ENCODE results near the gene FTO. TPM values are rescaled to one million over a fixed set of nuclear protein-coding genes. Genes with fewer than 3 reads are reported as not detected.
"Not testable (repeated sequence)": the region's sequence is repeated elsewhere in the genome, so short reads cannot be mapped to it uniquely, and the experiment has no call there.

The FTO gene
- total and polyA plus RNA-seq, 2 donors from 2014 or later, result 22.3 to 116 TPM

DNA sequence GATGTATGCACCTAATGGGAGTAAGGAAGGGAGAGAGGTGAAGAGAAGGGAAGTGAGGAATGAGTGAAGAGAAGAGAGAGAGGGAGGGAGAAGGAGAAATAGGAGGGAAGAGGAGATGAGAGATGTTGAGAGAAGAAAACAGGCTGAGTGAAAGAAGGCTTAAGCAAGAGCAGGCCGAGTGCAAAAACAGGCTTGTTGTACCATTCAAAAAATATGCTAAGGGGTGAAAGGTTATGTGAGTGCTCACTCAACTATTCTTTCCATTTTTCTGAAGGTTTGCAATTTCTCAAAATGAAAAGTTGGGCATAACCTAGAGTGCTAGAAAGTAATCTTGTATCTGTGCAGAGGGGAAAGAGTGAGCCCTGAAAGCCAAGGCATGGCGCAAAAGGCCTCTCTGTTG lies 23.2 kb upstream of the FTO start:
- no peaks in the 10 kb centered on the region for H3K27me3 ChIP-seq (ENCODE audit: control insufficient read depth, insufficient read depth, low read length)
- H3K4me1 ChIP-seq (ENCODE audit: control insufficient read depth in 2 of 3, insufficient read depth in 2 of 3, low read depth in 1 of 3, low read length in 3 of 3), result no peaks in the 10 kb centered on the region
- H3K27ac ChIP-seq (ENCODE audit: low read depth in 2 of 2, low read length in 2 of 2), result no peak overlapping the region
- H3K9me3 ChIP-seq (ENCODE audit: control insufficient read depth in 2 of 3, insufficient read depth in 1 of 3, low read length in 3 of 3), result no peaks in the 10 kb centered on the region
- no peak overlapping the region for H3K9ac ChIP-seq (ENCODE audit: low read length in 3 of 3)
- peaks cover 0 to 3% (median 0%) of the 10 kb centered on the region in 3 donors for H3K36me3 ChIP-seq (ENCODE audit: control insufficient read depth in 2 of 3, insufficient read depth in 3 of 3, low read length in 3 of 3)
- DNase-seq (no peak), FAIRE-seq (no peak)
- TF ChIP-seq, protein P1, sequence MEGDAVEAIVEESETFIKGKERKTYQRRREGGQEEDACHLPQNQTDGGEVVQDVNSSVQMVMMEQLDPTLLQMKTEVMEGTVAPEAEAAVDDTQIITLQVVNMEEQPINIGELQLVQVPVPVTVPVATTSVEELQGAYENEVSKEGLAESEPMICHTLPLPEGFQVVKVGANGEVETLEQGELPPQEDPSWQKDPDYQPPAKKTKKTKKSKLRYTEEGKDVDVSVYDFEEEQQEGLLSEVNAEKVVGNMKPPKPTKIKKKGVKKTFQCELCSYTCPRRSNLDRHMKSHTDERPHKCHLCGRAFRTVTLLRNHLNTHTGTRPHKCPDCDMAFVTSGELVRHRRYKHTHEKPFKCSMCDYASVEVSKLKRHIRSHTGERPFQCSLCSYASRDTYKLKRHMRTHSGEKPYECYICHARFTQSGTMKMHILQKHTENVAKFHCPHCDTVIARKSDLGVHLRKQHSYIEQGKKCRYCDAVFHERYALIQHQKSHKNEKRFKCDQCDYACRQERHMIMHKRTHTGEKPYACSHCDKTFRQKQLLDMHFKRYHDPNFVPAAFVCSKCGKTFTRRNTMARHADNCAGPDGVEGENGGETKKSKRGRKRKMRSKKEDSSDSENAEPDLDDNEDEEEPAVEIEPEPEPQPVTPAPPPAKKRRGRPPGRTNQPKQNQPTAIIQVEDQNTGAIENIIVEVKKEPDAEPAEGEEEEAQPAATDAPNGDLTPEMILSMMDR (IDR thresholded peaks at IDR 0.05; ENCODE audit: borderline replicate concordance, extremely low read depth, insufficient read depth), result no peak
- intact Hi-C loops (cut with DNase I), result no loop called here
- no peak overlapping the region for H3K4me3 ChIP-seq (ENCODE audit: low read length in 3 of 3)

DNA sequence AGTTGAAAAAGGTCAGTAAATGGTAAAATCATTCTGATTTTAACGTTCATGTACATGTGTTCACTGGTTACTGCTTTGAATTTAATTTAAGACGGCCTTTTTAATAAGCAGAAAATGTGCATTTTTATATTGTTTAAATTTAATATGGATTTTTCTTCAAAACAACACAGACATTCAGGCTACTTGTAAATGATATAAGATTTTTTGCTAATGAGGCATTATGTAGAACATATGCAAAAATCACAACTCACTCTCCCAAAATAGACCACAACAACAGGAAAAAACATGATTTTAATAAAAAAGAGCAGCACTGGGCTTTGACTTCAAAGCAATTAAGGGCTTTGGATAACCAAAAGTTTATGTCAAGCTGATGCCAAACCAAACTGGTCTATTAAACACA lies 22.6 kb upstream of the FTO start:
- H3K9me3 ChIP-seq (ENCODE audit: control insufficient read depth in 2 of 3, insufficient read depth in 1 of 3, low read length in 3 of 3), result no peaks in the 10 kb centered on the region
- no peak overlapping the region for H3K9ac ChIP-seq (ENCODE audit: low read length in 3 of 3)
- H3K36me3 ChIP-seq (ENCODE audit: control insufficient read depth in 2 of 3, insufficient read depth in 3 of 3, low read length in 3 of 3), result peaks cover 0 to 3% (median 0%) of the 10 kb centered on the region in 3 donors
- intact Hi-C loops (cut with DNase I), result no loop called here
- no peak overlapping the region for H3K4me3 ChIP-seq (ENCODE audit: low read length in 3 of 3)
- no peak overlapping the region for H3K27ac ChIP-seq (ENCODE audit: low read depth in 2 of 2, low read length in 2 of 2)
- H3K27me3 ChIP-seq (ENCODE audit: control insufficient read depth, insufficient read depth, low read length), result no peaks in the 10 kb centered on the region
- TF ChIP-seq, protein P1 (IDR thresholded peaks at IDR 0.05; ENCODE audit: borderline replicate concordance, extremely low read depth, insufficient read depth), result no peak
- H3K4me1 ChIP-seq (ENCODE audit: control insufficient read depth in 2 of 3, insufficient read depth in 2 of 3, low read depth in 1 of 3, low read length in 3 of 3), result no peaks in the 10 kb centered on the region
- FAIRE-seq, result no peak
- DNase-seq, result no peak

GRCh38 chr16:53685334-53685733 lies 18.6 kb upstream of the FTO start:
- FAIRE-seq; H3K36me3 ChIP-seq (ENCODE audit: control insufficient read depth in 2 of 3, insufficient read depth in 3 of 3, low read length in 3 of 3); H3K27ac ChIP-seq (ENCODE audit: low read depth in 2 of 2, low read length in 2 of 2); intact Hi-C loops (cut with DNase I); H3K27me3 ChIP-seq (ENCODE audit: control insufficient read depth, insufficient read depth, low read length); DNase-seq; H3K4me1 ChIP-seq (ENCODE audit: control insufficient read depth in 2 of 3, insufficient read depth in 2 of 3, low read depth in 1 of 3, low read length in 3 of 3); H3K9ac ChIP-seq (ENCODE audit: low read length in 3 of 3); H3K9me3 ChIP-seq (ENCODE audit: control insufficient read depth in 2 of 3, insufficient read depth in 1 of 3, low read length in 3 of 3); H3K4me3 ChIP-seq (ENCODE audit: low read length in 3 of 3): not testable (repeated sequence)

DNA sequence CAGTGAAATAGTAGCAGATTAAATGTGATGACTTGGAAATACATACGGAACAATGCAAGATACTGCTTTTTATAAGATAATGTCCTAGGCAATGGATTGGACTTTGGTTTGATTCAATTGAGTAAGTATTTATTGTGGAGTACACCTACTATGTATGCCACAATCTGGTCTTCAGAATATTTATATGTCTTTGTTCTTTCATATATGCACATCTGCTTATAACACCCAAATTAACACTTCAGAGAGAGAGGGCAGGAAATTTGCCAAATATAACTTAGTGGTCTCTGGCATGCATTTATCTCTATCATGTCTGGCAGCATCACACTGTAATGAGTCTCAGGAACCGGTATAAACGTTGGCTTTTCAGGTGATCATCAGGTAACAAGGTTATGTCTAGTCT lies 17.2 kb upstream of the FTO start:
- H3K9me3 ChIP-seq (ENCODE audit: control insufficient read depth in 2 of 3, insufficient read depth in 1 of 3, low read length in 3 of 3), result no peaks in the 10 kb centered on the region
- no peak for FAIRE-seq
- H3K4me1 ChIP-seq (ENCODE audit: control insufficient read depth in 2 of 3, insufficient read depth in 2 of 3, low read depth in 1 of 3, low read length in 3 of 3), result no peaks in the 10 kb centered on the region
- H3K36me3 ChIP-seq (ENCODE audit: control insufficient read depth in 2 of 3, insufficient read depth in 3 of 3, low read length in 3 of 3), result peaks cover 0 to 3% (median 3%) of the 10 kb centered on the region in 3 donors
- TF ChIP-seq, protein P1 (IDR thresholded peaks at IDR 0.05; ENCODE audit: borderline replicate concordance, extremely low read depth, insufficient read depth), result no peak
- no peak overlapping the region for H3K27ac ChIP-seq (ENCODE audit: low read depth in 2 of 2, low read length in 2 of 2)
- intact Hi-C loops (cut with DNase I), result no loop called here
- no peaks in the 10 kb centered on the region for H3K27me3 ChIP-seq (ENCODE audit: control insufficient read depth, insufficient read depth, low read length)
- no peak overlapping the region for H3K9ac ChIP-seq (ENCODE audit: low read length in 3 of 3)
- H3K4me3 ChIP-seq (ENCODE audit: low read length in 3 of 3), result no peak overlapping the region
- DNase-seq, result no peak

All from kidney (tissue), 14 donors.